ENCODE data around the gene HRH1. TPM values are rescaled to one million over a fixed set of nuclear protein-coding genes. Genes with fewer than 3 reads are reported as not detected.
A peak's percentile ranks its signal among the peaks of the same experiment; 100 is the strongest.
"Not testable (repeated sequence)": the region's sequence is repeated elsewhere in the genome, so short reads cannot be mapped to it uniquely, and the experiment has no call there.

Gene HRH1
- polyA plus RNA-seq, 1 donor (not counting 4 experiments of a cell fraction or from before 2014, with no cell fraction given) = 13.9 TPM

DNA sequence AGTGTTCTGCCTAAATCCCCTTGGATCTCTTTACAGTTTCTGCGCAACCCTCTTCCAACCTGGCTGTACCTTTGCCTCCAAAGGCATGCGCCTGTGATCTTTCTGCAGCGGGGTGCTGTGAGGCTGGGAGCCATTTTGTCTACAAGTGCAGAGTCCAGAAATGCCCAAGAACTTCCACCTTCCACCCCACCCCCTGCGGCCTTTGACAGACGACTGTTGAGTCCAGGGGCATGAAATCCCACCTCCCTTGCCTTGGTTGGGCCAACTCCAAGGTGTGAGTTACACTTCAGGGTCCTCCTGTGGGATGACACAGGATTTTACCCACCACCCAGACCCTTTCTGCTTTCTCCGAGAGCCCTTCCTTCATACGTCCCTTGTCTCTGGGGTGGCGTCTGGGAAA is 24.1 kb downstream of the HRH1 start:
- H3K4me3 ChIP-seq (ENCODE audit: control insufficient read depth in 2 of 3, extremely low read depth in 1 of 3, insufficient read depth in 2 of 3, low read depth in 1 of 3, low read length in 3 of 3) = no peak overlapping the region
- H3K36me3 ChIP-seq (ENCODE audit: control insufficient read depth in 2 of 2, extremely low read depth in 1 of 2, insufficient read depth in 2 of 2, low read length in 2 of 2) = no peaks in the 10 kb centered on the region
- FAIRE-seq (no peak), DNase-seq (ENCODE audit: low read depth, low spot score) (no peak)
- no peak overlapping the region for H3K27ac ChIP-seq (ENCODE audit: control insufficient read depth, insufficient read depth, low read length)
- peaks cover 18% of the 10 kb centered on the region for H3K4me1 ChIP-seq (ENCODE audit: control insufficient read depth, extremely low read depth, insufficient read depth, low read length)
- TF ChIP-seq, protein P1, sequence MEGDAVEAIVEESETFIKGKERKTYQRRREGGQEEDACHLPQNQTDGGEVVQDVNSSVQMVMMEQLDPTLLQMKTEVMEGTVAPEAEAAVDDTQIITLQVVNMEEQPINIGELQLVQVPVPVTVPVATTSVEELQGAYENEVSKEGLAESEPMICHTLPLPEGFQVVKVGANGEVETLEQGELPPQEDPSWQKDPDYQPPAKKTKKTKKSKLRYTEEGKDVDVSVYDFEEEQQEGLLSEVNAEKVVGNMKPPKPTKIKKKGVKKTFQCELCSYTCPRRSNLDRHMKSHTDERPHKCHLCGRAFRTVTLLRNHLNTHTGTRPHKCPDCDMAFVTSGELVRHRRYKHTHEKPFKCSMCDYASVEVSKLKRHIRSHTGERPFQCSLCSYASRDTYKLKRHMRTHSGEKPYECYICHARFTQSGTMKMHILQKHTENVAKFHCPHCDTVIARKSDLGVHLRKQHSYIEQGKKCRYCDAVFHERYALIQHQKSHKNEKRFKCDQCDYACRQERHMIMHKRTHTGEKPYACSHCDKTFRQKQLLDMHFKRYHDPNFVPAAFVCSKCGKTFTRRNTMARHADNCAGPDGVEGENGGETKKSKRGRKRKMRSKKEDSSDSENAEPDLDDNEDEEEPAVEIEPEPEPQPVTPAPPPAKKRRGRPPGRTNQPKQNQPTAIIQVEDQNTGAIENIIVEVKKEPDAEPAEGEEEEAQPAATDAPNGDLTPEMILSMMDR (optimal IDR thresholded peaks at IDR 0.05 in 1 of 3, IDR thresholded peaks at IDR 0.05 in 1 of 3, conservative IDR thresholded peaks at IDR 0.05 in 1 of 3; ENCODE audit: extremely low read depth in 1 of 3, insufficient read depth in 2 of 3, low read length in 3 of 3) = no peak
- no peak for TF ChIP-seq EZH2 (IDR thresholded peaks at IDR 0.05; ENCODE audit: low read length)
- H3K27me3 ChIP-seq (ENCODE audit: control insufficient read depth, extremely low read depth, insufficient read depth, low read length) = no peaks in the 10 kb centered on the region
- no peak overlapping the region for H2AFZ ChIP-seq (ENCODE audit: control insufficient read depth, low read length)
- H3K4me2 ChIP-seq (ENCODE audit: control insufficient read depth, extremely low read depth, insufficient read depth, low read depth, low read length) = no peak overlapping the region
- no peaks in the 10 kb centered on the region for H3K9me3 ChIP-seq (ENCODE audit: control insufficient read depth, low read depth, low read length)
- no peaks in the 10 kb centered on the region for H3K9me1 ChIP-seq (ENCODE audit: control insufficient read depth, extremely low read depth, insufficient read depth, low read length)
- peaks cover 4% of the 10 kb centered on the region for H3K79me2 ChIP-seq (ENCODE audit: control insufficient read depth, insufficient read depth, low read length)
- dilution Hi-C loops (cut with MboI; ENCODE audit: extremely low pct_ligation_motif_present, low sequenced_read_pairs) = no loop called here
- H4K20me1 ChIP-seq (ENCODE audit: control insufficient read depth, extremely low read depth, insufficient read depth, low read length) = no peaks in the 10 kb centered on the region
- H3K9ac ChIP-seq (ENCODE audit: control insufficient read depth, extremely low read depth, insufficient read depth, low read length) = no peak overlapping the region

DNA sequence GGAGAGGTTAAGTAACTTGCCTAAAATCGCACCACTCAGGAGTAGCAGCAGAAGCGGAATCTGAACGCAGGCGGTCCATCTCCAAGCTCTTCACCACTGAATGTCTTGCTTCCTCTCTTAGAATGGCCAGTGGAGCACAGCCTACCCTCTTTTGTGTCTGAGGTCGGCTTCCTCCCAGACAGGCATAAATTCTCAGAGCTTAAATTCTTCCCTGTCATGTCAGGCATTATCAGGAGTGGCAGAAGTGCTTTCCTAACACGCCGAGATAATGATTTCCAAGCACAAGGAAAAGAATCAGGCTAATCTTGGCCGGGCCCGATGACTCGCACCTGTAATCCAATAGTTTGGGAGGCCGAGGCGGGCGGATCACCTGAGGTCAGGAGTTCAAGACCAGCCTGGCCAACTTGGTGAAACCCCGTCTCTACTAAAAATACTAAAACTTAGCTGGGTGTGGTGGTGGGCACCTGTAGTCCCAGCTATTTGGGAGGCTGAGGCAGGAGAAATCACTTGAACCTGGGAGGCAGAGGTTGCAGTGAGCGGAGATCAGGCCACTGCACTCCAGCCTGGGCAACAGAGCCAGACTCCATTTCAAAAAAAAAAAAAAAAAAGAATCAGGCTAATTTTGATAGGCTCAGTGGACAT is 30.2 kb downstream of the HRH1 start:
- H3K4me1 ChIP-seq (ENCODE audit: control insufficient read depth, extremely low read depth, insufficient read depth, low read length) = peaks cover 49% of the 10 kb centered on the region
- H3K9me3 ChIP-seq (ENCODE audit: control insufficient read depth, low read depth, low read length); H3K36me3 ChIP-seq (ENCODE audit: control insufficient read depth in 2 of 2, extremely low read depth in 1 of 2, insufficient read depth in 2 of 2, low read length in 2 of 2); H3K4me2 ChIP-seq (ENCODE audit: control insufficient read depth, extremely low read depth, insufficient read depth, low read depth, low read length); FAIRE-seq; H3K27me3 ChIP-seq (ENCODE audit: control insufficient read depth, extremely low read depth, insufficient read depth, low read length); H3K4me3 ChIP-seq (ENCODE audit: control insufficient read depth in 2 of 3, extremely low read depth in 1 of 3, insufficient read depth in 2 of 3, low read depth in 1 of 3, low read length in 3 of 3); H4K20me1 ChIP-seq (ENCODE audit: control insufficient read depth, extremely low read depth, insufficient read depth, low read length); H3K27ac ChIP-seq (ENCODE audit: control insufficient read depth, insufficient read depth, low read length); dilution Hi-C loops (cut with MboI; ENCODE audit: extremely low pct_ligation_motif_present, low sequenced_read_pairs); H2AFZ ChIP-seq (ENCODE audit: control insufficient read depth, low read length); DNase-seq (ENCODE audit: low read depth, low spot score); H3K79me2 ChIP-seq (ENCODE audit: control insufficient read depth, insufficient read depth, low read length); H3K9ac ChIP-seq (ENCODE audit: control insufficient read depth, extremely low read depth, insufficient read depth, low read length); H3K9me1 ChIP-seq (ENCODE audit: control insufficient read depth, extremely low read depth, insufficient read depth, low read length): not testable (repeated sequence)

DNA sequence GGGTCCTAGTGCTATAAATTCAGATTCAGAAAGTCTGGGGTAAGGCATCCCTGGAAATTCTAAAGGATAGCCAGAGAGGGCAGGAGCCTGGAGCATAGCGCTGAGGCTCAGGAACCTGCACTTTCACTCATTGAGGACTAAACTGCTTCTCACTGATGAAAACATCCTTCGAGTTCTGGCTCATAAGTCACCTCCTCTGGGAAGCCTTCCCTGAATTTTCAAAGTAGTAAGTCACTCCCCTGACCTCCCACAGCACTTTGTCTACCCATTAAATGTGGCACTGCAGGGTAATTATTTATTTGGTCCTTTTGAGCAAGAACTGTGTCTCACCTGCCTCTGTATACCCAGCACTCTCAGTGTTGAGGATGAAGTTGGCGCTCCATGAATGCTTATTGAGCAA is 30.9 kb downstream of the HRH1 start:
- Histone ChIP-seq H3K9ac (ENCODE audit: control insufficient read depth, extremely low read depth, insufficient read depth, low read length) (peak overlapping the region; percentile 60), H2AFZ (ENCODE audit: control insufficient read depth, low read length) (no peak overlapping the region), H3K4me3 (ENCODE audit: control insufficient read depth in 2 of 3, extremely low read depth in 1 of 3, insufficient read depth in 2 of 3, low read depth in 1 of 3, low read length in 3 of 3) (no peak overlapping the region), H3K27ac (ENCODE audit: control insufficient read depth, insufficient read depth, low read length) (peak overlapping the region; percentile 77), H3K27me3 (ENCODE audit: control insufficient read depth, extremely low read depth, insufficient read depth, low read length) (no peaks in the 10 kb centered on the region), H4K20me1 (ENCODE audit: control insufficient read depth, extremely low read depth, insufficient read depth, low read length) (no peaks in the 10 kb centered on the region), H3K9me1 (ENCODE audit: control insufficient read depth, extremely low read depth, insufficient read depth, low read length) (no peaks in the 10 kb centered on the region), H3K36me3 (ENCODE audit: control insufficient read depth in 2 of 2, extremely low read depth in 1 of 2, insufficient read depth in 2 of 2, low read length in 2 of 2) (no peaks in the 10 kb centered on the region), H3K4me1 (ENCODE audit: control insufficient read depth, extremely low read depth, insufficient read depth, low read length) (peaks cover 49% of the 10 kb centered on the region), H3K79me2 (ENCODE audit: control insufficient read depth, insufficient read depth, low read length) (peaks cover 5% of the 10 kb centered on the region), H3K9me3 (ENCODE audit: control insufficient read depth, low read depth, low read length) (no peaks in the 10 kb centered on the region), H3K4me2 (ENCODE audit: control insufficient read depth, extremely low read depth, insufficient read depth, low read depth, low read length) (peak overlapping the region; percentile 80)
- no peak for TF ChIP-seq EZH2 (IDR thresholded peaks at IDR 0.05; ENCODE audit: low read length)
- TF ChIP-seq, protein P1 (optimal IDR thresholded peaks at IDR 0.05 in 1 of 3, IDR thresholded peaks at IDR 0.05 in 1 of 3, conservative IDR thresholded peaks at IDR 0.05 in 1 of 3; ENCODE audit: extremely low read depth in 1 of 3, insufficient read depth in 2 of 3, low read length in 3 of 3) = no peak
- no peak for DNase-seq (ENCODE audit: low read depth, low spot score)
- dilution Hi-C loops (cut with MboI; ENCODE audit: extremely low pct_ligation_motif_present, low sequenced_read_pairs) = no loop called here
- FAIRE-seq = no peak

Data from keratinocyte (primary cell).